HG03095 (cell line): Measurements from ENCODE around the gene PPM1M.

ENCODE experiments used
- ATAC-seq: cut with Tn5 transposase; IDR thresholded peaks from one replicate; pipeline ENCODE4 v1.9.1; 2021; ENCODE audit warnings: moderate library complexity; ENCODE audit not compliant: unreplicated experiment

PPM1M gene

GRCh38 chr3:52230461-52230860 lies 15.1 kb upstream of the PPM1M start:
- no peak for ATAC-seq

GRCh38 chr3:52230889-52231499 lies 14.6 kb upstream of the PPM1M start:
- no peak for ATAC-seq

GRCh38 chr3:52231502-52232278 lies 13.9 kb upstream of the PPM1M start:
- ATAC-seq = no peak

GRCh38 chr3:52232279-52233107 lies 13.1 kb upstream of the PPM1M start:
- ATAC-seq = no peak

GRCh38 chr3:52233108-52233591 lies 12.4 kb upstream of the PPM1M start:
- ATAC-seq = no peak

- ATAC-seq = no peak
These were observed 11.6 kb upstream of the PPM1M start for GRCh38 chr3:52233968-52234367.

- no peak for ATAC-seq
These were observed 10.8 kb upstream of the PPM1M start for GRCh38 chr3:52234516-52235447.

- no peak for ATAC-seq
These were observed 9.1 kb upstream of the PPM1M start for GRCh38 chr3:52236424-52236886.

GRCh38 chr3:52237006-52237656 lies 8.4 kb upstream of the PPM1M start:
- no peak for ATAC-seq

GRCh38 chr3:52237657-52238172 lies 7.8 kb upstream of the PPM1M start:
- no peak for ATAC-seq

GRCh38 chr3:52238193-52238760 lies 7.3 kb upstream of the PPM1M start:
- ATAC-seq = peak; percentile 1

- peak; percentile 66 for ATAC-seq
These were observed 6.5 kb upstream of the PPM1M start, which contains the start of gene TWF2 for GRCh38 chr3:52238761-52239701. Gene TWF2, minus strand, starts transcription at chr3:52239158. Its CDS starts 142 bp downstream, at chr3:52239016.

- no peak for ATAC-seq
These were observed 5.3 kb upstream of the PPM1M start for GRCh38 chr3:52240059-52240885.

- ATAC-seq = no peak
These were observed 4.6 kb upstream of the PPM1M start for GRCh38 chr3:52240886-52241370.

GRCh38 chr3:52242039-52242438 lies 3.5 kb upstream of the PPM1M start:
- no peak for ATAC-seq

GRCh38 chr3:52243791-52244628 lies 1.5 kb upstream of the PPM1M start:
- ATAC-seq = peak; percentile 36
